Measurements from ENCODE around the gene BTD. TPM values are rescaled to one million over a fixed set of nuclear protein-coding genes. Genes with fewer than 3 reads are reported as not detected.

The BTD gene
- total RNA-seq, 1 donor, result 16.7 TPM

GRCh38 chr3:15690748-15691147, 89.2 kb downstream of the BTD start:
- Histone ChIP-seq H3K27me3 (ENCODE audit: insufficient read depth, low read length) (no peaks in the 10 kb centered on the region), H3K4me3 (ENCODE audit: low read length) (no peak overlapping the region), H3K9me3 (ENCODE audit: low read depth, low read length) (no peaks in the 10 kb centered on the region), H3K4me1 (ENCODE audit: insufficient read depth, low read length) (peaks cover 3% of the 10 kb centered on the region)

- no peak overlapping the region for H3K4me3 ChIP-seq (ENCODE audit: low read length)
- no peaks in the 10 kb centered on the region for H3K4me1 ChIP-seq (ENCODE audit: insufficient read depth, low read length)
- H3K27me3 ChIP-seq (ENCODE audit: insufficient read depth, low read length), result no peaks in the 10 kb centered on the region
- no peaks in the 10 kb centered on the region for H3K9me3 ChIP-seq (ENCODE audit: low read depth, low read length)
Measured at GRCh38 chr3:15693355-15693754, 91.8 kb downstream of the BTD start.

- Histone ChIP-seq H3K4me1 (ENCODE audit: insufficient read depth, low read length) (no peaks in the 10 kb centered on the region), H3K27me3 (ENCODE audit: insufficient read depth, low read length) (no peaks in the 10 kb centered on the region), H3K9me3 (ENCODE audit: low read depth, low read length) (no peaks in the 10 kb centered on the region), H3K4me3 (ENCODE audit: low read length) (no peak overlapping the region)
Measured at GRCh38 chr3:15694628-15695027, 93.1 kb downstream of the BTD start.

Other genes starting within 250 kb of the BTD start
- 9.7 TPM for gene METTL6, start 174.2 kb upstream of the BTD start, total RNA-seq
- 121 TPM for gene EAF1, start 174.1 kb upstream of the BTD start, total RNA-seq
- 1.9 TPM for gene COLQ, start 80.0 kb upstream of the BTD start, total RNA-seq
- gene HACL1, start 176 bp upstream of the BTD start, total RNA-seq, result 39.3 TPM
- gene ANKRD28, start 196.2 kb downstream of the BTD start, total RNA-seq, result 82.3 TPM

All from mononuclear cell (primary cell).